Left lobe of liver (tissue), 2 donors: ENCODE results near the gene XPNPEP1. TPM values are rescaled to one million over a fixed set of nuclear protein-coding genes. Genes with fewer than 3 reads are reported as not detected.

ENCODE experiments used
- ATAC-seq: fragments of 200-7000 bp; cut with Tn5 transposase; one replicate; pipeline ENCODE4 v1.9.1; 2020; ENCODE audit warnings: mild to moderate bottlenecking, moderate library complexity
- DNase-seq: peaks from one replicate; pipeline ENCODE4 v3.0.0-alpha.2; 2020; ENCODE audit warnings: low spot score
- total RNA-seq: library from RNA; stranded (reverse); gene quantifications from one replicate; pipeline ENCODE4 v1.2.1, GENCODE V29; 2021
- donor health status: DM: no; HTN: no; CAD: no; lungs with moderate emphysema.
- donor health status: DM: no; HTN: yes; CAD: no.

The XPNPEP1 gene
- total RNA-seq, 1 donor from 2014 or later = 18.7 TPM

DNA sequence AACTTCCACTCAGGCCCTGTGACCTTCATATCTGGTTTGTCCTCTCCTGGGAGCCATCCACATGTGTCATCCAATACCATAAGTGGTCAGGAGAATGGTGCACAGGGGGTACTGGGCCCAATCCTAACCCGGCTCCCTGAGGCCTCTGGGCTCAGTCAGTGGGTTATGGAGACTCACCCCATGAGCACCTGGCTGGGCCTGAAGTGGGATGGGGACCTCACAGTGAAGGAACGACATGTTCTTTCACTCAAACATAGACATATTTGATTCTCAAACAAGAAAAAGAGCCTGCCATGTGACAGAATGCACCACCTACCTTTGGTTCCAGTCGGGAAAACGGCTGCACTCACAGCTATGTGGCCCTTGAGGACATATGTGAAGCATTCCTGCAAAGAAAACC, 51.8 kb downstream of the XPNPEP1 start:
- DNase-seq (no peak), ATAC-seq (no peak)

DNA sequence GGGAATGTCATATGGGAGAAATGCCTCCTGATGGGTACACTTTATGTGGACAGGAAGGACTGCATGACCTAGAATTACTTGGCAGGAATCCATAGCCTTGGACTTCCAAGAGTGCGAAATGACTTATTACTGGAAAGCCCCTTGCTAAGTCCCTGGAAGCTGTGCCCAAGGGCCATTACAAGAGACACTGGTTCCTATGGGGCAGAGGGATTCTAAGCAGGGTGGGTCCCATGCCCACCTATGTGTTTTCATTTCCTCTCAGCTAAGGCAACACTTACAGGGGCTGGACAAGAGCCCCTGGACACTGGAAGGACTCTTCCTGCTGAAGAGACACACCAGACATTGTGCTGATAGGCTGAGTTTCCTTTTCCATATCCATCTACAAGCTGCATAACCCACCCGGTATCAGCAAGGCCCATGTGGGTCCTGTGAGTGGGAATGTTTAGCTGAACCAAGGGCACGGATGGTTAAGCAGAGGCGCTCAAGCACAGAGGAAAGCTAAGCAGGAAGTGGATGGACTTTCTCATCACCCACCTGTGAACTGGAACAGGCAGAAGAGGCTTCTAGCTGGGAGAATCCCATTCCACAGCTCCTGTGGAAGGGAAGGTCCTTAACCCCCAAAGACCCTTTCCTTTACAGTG, 56.2 kb downstream of the XPNPEP1 start:
- DNase-seq (no peak), ATAC-seq (no peak)

DNA sequence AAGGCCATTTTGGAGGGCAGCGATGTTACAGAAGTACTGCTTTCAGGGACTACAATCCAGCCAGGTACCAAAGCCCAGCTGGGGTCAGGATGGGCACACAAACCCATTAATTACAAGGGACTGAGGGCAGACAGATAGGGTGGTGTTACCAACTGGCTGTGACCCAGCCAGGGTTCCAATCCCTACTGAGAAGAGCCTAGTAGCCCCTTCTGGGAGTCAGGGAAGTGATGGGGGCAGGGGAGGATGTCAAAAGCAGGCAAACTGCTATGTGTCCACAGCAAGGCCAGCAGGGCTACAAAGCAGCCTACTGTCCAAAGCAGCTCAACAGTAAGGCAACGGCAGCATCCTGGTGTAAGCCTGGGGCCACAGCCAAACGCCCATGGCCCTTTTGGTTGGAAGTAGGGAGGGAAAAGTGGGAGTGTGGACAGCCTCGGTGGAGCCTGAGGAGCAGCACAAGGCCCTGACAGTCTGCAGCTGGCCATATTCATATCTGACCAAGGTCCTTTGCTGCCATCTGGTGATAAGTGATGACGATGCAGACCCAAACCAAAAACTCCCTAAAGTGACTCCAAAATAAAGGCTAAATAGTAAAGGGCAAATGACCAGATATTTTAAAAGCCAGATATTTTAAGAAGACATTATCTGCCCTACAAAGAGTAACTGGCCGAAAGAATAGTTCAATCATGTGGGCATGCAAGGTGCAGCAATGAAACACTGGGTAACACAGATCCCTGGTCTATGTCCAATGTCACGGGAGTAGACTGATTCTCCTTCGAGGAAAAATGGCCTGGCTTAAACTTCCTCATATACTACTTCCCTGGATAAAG, 56.9 kb downstream of the XPNPEP1 start:
- DNase-seq = no peak
- ATAC-seq = peak; percentile 68

DNA sequence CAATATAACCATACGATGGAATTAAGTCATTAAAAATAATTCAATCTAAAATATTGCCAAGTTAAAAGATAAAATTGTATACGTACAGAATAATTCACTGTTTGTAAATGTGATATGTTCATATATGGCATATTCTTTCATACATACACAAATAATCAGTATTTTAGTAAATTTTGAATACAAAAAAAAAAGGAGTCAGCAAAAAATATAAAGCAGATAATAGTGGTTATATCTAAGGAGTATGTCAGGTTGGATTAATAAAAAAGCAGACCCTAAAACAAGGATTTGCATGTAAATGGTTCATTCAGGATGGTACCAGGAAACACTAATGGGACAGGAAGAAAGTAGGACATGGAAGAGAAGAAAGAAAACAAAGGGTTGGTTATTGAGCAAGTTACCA, 59.5 kb downstream of the XPNPEP1 start:
- DNase-seq (no peak), ATAC-seq (no peak)

GRCh38 chr10:109862738-109863137, 60.6 kb downstream of the XPNPEP1 start:
- ATAC-seq (no peak), DNase-seq (no peak)

DNA sequence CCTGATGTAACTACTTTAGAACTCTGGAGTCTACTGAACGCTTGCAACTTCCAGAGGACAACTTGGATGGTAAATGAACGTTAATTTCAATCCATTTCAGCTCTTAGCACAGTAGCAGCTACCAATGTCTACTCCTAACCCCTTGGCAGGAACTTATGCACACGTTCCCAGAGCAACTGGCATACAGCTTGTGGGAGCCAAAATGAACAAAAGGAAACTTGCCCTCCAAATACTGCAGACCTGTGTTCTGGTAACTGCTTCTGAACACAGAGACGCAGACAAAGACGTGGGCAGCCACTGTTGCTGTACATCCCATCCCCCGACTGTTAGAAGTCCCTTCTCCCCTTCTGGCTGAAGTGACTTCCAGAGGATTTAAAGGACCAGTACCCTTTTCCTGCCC, 61.3 kb downstream of the XPNPEP1 start:
- ATAC-seq (no peak), DNase-seq (no peak)

DNA sequence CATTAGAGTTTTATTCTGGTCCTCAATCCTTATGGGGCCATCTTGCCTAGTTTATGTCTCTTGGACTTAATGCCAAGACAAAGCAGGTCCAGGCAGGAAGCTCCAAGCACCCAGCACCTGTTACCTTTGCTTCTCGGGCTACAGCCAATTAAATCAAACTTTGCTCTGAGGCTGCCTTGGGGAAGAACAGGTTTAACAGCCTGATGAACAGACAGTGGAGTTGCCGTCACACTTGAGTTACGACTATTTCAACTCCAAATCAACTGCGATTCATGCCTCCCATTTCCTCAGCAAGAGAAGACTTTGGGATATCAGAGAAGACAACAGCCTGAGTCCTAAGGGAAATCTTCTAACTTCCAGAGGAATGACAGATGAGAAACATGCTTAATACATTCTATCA, 62.2 kb downstream of the XPNPEP1 start:
- no peak for DNase-seq
- ATAC-seq = no peak

- DNase-seq (no peak), ATAC-seq (no peak)
Observed at GRCh38 chr10:109859221-109859620, 64.1 kb downstream of the XPNPEP1 start.

- ATAC-seq (no peak), DNase-seq (no peak)
Observed at GRCh38 chr10:109855746-109856145, 67.6 kb downstream of the XPNPEP1 start.

- DNase-seq (no peak), ATAC-seq (no peak)
Observed at GRCh38 chr10:109853921-109854320, 69.4 kb downstream of the XPNPEP1 start.

GRCh38 chr10:109852475-109853037, 70.8 kb downstream of the XPNPEP1 start:
- DNase-seq (peak; percentile 75), ATAC-seq (peak; percentile 99)

GRCh38 chr10:109851616-109852474, 71.5 kb downstream of the XPNPEP1 start:
- peak; percentile 42 for ATAC-seq
- DNase-seq = no peak

- no peak for DNase-seq
Observed at GRCh38 chr10:109846832-109847231, 76.5 kb downstream of the XPNPEP1 start.

GRCh38 chr10:109845308-109845707, 78.0 kb downstream of the XPNPEP1 start:
- no peak for DNase-seq
- ATAC-seq = no peak

More at GRCh38 chr10:109846832-109847231, 76.5 kb downstream of the XPNPEP1 start:
- ATAC-seq = no peak

- ATAC-seq = no peak
- no peak for DNase-seq
Observed at GRCh38 chr10:109838592-109839244, 84.6 kb downstream of the XPNPEP1 start.

DNA sequence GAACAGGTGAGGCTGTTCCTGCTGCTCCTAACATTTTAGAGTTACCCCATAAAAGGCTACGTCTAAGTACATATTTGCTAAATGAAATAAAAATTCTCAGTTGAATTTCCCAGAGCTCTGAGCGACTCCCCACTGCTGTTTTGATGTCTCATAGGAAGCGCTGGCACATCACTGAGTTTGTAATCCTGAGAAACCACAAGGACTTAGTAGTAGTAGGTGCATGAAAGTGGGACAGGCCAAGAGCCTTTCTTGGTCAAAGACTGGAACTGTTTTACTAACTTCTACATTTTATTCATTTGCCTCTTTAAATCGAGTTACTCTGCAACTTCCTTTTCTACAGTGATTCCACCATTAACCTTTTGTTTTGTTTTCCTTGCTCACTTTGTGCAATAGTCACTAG, 85.9 kb downstream of the XPNPEP1 start:
- no peak for ATAC-seq
- no peak for DNase-seq

- DNase-seq (no peak), ATAC-seq (no peak)
Observed at GRCh38 chr10:109835257-109835656, 88.1 kb downstream of the XPNPEP1 start.

DNA sequence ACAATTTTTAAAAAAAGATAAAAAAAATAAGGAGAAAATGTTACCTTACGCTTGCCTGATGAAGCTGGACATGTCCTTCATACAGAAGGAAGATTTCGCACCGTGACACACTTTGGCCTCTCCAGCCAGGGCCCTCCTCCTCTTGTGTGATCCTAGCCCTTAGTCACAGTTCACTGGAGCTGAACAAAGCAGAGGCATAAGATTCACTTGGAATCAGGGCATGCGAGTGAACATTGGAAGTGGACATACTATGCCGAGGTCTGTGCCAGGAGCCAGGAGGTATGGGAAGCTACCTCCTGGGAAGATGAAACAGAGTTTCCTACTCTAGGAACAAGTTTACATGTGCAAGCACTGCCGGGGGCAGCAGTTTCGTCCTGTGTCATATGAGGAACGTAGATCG, 91.5 kb downstream of the XPNPEP1 start:
- ATAC-seq (no peak), DNase-seq (no peak)

- DNase-seq (no peak), ATAC-seq (no peak)
Observed at GRCh38 chr10:109824206-109824605, 99.1 kb downstream of the XPNPEP1 start.

DNA sequence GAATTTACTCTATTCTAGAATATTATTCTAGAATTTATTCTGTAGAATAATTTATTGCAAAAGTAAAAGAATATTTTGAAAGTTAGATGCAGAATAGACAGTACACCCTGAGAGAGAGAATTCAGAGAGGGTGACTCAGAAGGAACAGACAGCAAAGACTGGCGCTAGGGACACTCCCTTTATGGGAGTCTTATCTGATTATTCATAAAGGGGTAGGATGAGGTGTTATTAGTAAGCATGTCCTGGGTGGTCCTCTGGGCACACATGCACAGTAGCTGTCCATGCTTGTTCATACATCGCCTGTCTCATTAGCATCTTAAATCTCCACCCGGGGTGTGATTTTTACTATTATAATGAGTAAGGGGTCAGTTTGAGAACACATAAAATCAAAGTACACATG, 100.1 kb downstream of the XPNPEP1 start:
- ATAC-seq = no peak
- DNase-seq = no peak

- ATAC-seq (no peak), DNase-seq (no peak)
Observed at GRCh38 chr10:109821672-109822071, 101.6 kb downstream of the XPNPEP1 start.
